GM12891 (cell line): ENCODE data around the gene HINFP.

Experiments
- PAX5 ChIP-seq: IDR thresholded peaks from 2 replicates; pipeline ENCODE4 v1.6.1; 2011; ENCODE audit warnings: low read length, moderate library complexity, mild to moderate bottlenecking; ENCODE audit not compliant: insufficient read depth, severe bottlenecking
- POLR2A ChIP-seq: IDR thresholded peaks from 2 replicates; pipeline ENCODE4 v1.6.1; 2011; ENCODE audit warnings: low read depth, low read length, control low read depth
- POU2F2 ChIP-seq: IDR thresholded peaks from 2 replicates; pipeline ENCODE4 v1.6.1; 2011; ENCODE audit warnings: low read depth, mild to moderate bottlenecking, control low read depth, low read length, moderate library complexity

- TF ChIP-seq POLR2A (no peak), POU2F2 (no peak), PAX5 (no peak)
Measured at GRCh38 chr11:119158467-119158866, 37.1 kb downstream of the HINFP start.
